GOT3 (cell line): Measurements from ENCODE around the gene ABCA9.
"Not testable (repeated sequence)": the region's sequence is repeated elsewhere in the genome, so short reads cannot be mapped to it uniquely, and the experiment has no call there.

Experiments used
- DNase-seq: peaks from one replicate; lab custom pipeline; 2025; ENCODE audit warnings: mixed read lengths; lab: John Stamatoyannopoulos, UW

ABCA9 gene

GRCh38 chr17:69060822-69061221 is at the start of gene ABCA9:
Gene ABCA9, minus strand, starts transcription at chr17:69060927. Its CDS starts 9,801 bp downstream, at chr17:69051126.
- DNase-seq = no peak

GRCh38 chr17:69105907-69106730 is 45.4 kb upstream of the ABCA9 start:
- DNase-seq = no peak

GRCh38 chr17:69103557-69104233 is 43.0 kb upstream of the ABCA9 start:
- DNase-seq = no peak

- no peak for DNase-seq
Observed at GRCh38 chr17:69098625-69099024, 37.9 kb upstream of the ABCA9 start.

- no peak for DNase-seq
Observed at GRCh38 chr17:69096541-69096940, 35.8 kb upstream of the ABCA9 start.

GRCh38 chr17:69093995-69094394 is 33.3 kb upstream of the ABCA9 start:
- no peak for DNase-seq

GRCh38 chr17:69093279-69093789 is 32.6 kb upstream of the ABCA9 start:
- DNase-seq = no peak

- no peak for DNase-seq
Observed at GRCh38 chr17:69090365-69090764, 29.6 kb upstream of the ABCA9 start.

GRCh38 chr17:69088643-69089200 is 28.0 kb upstream of the ABCA9 start:
- DNase-seq = no peak

GRCh38 chr17:69086641-69087040 is 25.9 kb upstream of the ABCA9 start:
- DNase-seq = no peak

- DNase-seq = no peak
Observed at GRCh38 chr17:69084911-69085310, 24.2 kb upstream of the ABCA9 start.

- DNase-seq = no peak
Observed at GRCh38 chr17:69082696-69083095, 22.0 kb upstream of the ABCA9 start.

GRCh38 chr17:69078864-69079263 is 18.1 kb upstream of the ABCA9 start:
- no peak for DNase-seq

- DNase-seq = no peak
Observed at GRCh38 chr17:69075823-69076222, 15.1 kb upstream of the ABCA9 start.

- not testable (repeated sequence) for DNase-seq
Observed at GRCh38 chr17:69073392-69073791, 12.7 kb upstream of the ABCA9 start.

- DNase-seq = not testable (repeated sequence)
Observed at GRCh38 chr17:69072803-69073256, 12.1 kb upstream of the ABCA9 start.

GRCh38 chr17:69071233-69071586 is 10.5 kb upstream of the ABCA9 start:
- not testable (repeated sequence) for DNase-seq

- DNase-seq = not testable (repeated sequence)
Observed at GRCh38 chr17:69070378-69071232, 9.9 kb upstream of the ABCA9 start.

GRCh38 chr17:69069226-69069750 is 8.6 kb upstream of the ABCA9 start:
- DNase-seq = no peak

- no peak for DNase-seq
Observed at GRCh38 chr17:69067274-69068047, 6.7 kb upstream of the ABCA9 start.

- no peak for DNase-seq
Observed at GRCh38 chr17:69066482-69066881, 5.8 kb upstream of the ABCA9 start.
